ENCODE data around the gene STAC3. TPM values are rescaled to one million over a fixed set of nuclear protein-coding genes. Genes with fewer than 3 reads are reported as not detected.

STAC3 gene
- total and polyA plus RNA-seq, 10 of the 15 experiments (the other 5 are each of a cell fraction or from before 2014, with no cell fraction given) = 0.49 to 9.9 (median 3.8) TPM

- H2AFZ ChIP-seq (ENCODE audit: control insufficient read depth, low read depth, low read length) = peak overlapping the region; percentile 15; the same call in 1 of the 2 replicates
- H3K79me2 ChIP-seq (ENCODE audit: control insufficient read depth, insufficient read depth, low read length) = no peaks in the 10 kb centered on the region
- H3K4me2 ChIP-seq (ENCODE audit: control insufficient read depth, insufficient read depth) = peak overlapping the region; percentile 93
- SMC1A ChIA-PET (ENCODE audit: uncharacterized antibody, unreplicated experiment) = interaction anchor here (2.3 kb wide), 1 partner anchor 13 kb away, joined by 10 read pairs; the partner anchor contains the start of gene SHMT2
- ATAC-seq (no peak), FAIRE-seq (no peak), DNase-seq (ENCODE audit: low read depth, low spot score) (no peak)
- H3K9ac ChIP-seq (ENCODE audit: control insufficient read depth, insufficient read depth, low read length) = no peak overlapping the region
- in situ Hi-C loops (cut with MboI) = no loop called here
- BruUV-seq (replicated peaks) = no TSS peak
- 6% methylated on average over 45 of the region's 63 CpGs for WGBS (ENCODE audit: insufficient coverage, insufficient replicate concordance, low lambda C conversion rate, missing lambda C conversion rate)
- no peaks in the 10 kb centered on the region for H3K9me3 ChIP-seq (replicated peaks; ENCODE audit: control insufficient read depth, insufficient read depth, low read length)
- intact Hi-C loops (cut with micrococcal nuclease; ENCODE audit: unreplicated experiment) = no loop called here
- POLR2A ChIA-PET = no interaction called here
- no peak overlapping the region for H3K27ac ChIP-seq (ENCODE audit: control insufficient read depth, insufficient read depth)
- H3K36me3 ChIP-seq (ENCODE audit: control insufficient read depth in 2 of 2, insufficient read depth in 2 of 2, low read length in 1 of 2) = no peaks in the 10 kb centered on the region
- peaks cover 36 to 41% of the 10 kb centered on the region in 2 experiments for H3K27me3 ChIP-seq (replicated peaks in 1 of 2; ENCODE audit: control insufficient read depth in 2 of 2, insufficient read depth in 2 of 2, low read length in 1 of 2)
- H4K20me1 ChIP-seq (ENCODE audit: control insufficient read depth, insufficient read depth) = no peaks in the 10 kb centered on the region
- peaks cover 13% of the 10 kb centered on the region for H3K4me1 ChIP-seq (ENCODE audit: control insufficient read depth, insufficient read depth, low read length)
- peak overlapping the region; percentile 41; the same call in 1 of the 2 replicates for H3K4me3 ChIP-seq
- TF ChIP-seq SUZ12 (IDR thresholded peaks at IDR 0.05; ENCODE audit: unreplicated experiment) = peak; percentile 66
- TF ChIP-seq WRNIP1 (IDR thresholded peaks at IDR 0.05; ENCODE audit: borderline replicate concordance, low read depth, low read length) = no peak
- TF ChIP-seq IKZF1 (conservative IDR thresholded peaks at IDR 0.05) = 0 out of 2 replicates have a peak, but pooled peaks have one; percentile 11
- CTCF ChIA-PET = interaction anchor here (1.1 to 2.5 kb wide), 4 partner anchors 10 to 44 kb away, joined by 3 to 10 read pairs (median 7); partner anchors contain the start of gene SHMT2
- RAD21 ChIA-PET (ENCODE audit: unreplicated experiment) = interaction anchor here (0.6 to 2.2 kb wide), 3 partner anchors 12 to 26 kb away, joined by 3 to 9 read pairs (median 3); partner anchors contain the start of gene SHMT2
Observed at GRCh38 chr12:57216921-57217879, 33.8 kb downstream of the STAC3 start.

All from GM12878 (cell line).